B cell (primary cell): Measurements from ENCODE around the gene PPARD. TPM values are rescaled to one million over a fixed set of nuclear protein-coding genes. Genes with fewer than 3 reads are reported as not detected.

Experiments
- ATAC-seq: fragments of 200-7000 bp; cut with Tn5 transposase; one replicate; pipeline ENCODE4 v1.10.0; 2021; ENCODE audit warnings: low read depth, mild to moderate bottlenecking, moderate number of reproducible peaks, moderate library complexity
- CTCF ChIA-PET: fragments of 350-600 bp; sonication (Branson Sonifier 250); formaldehyde crosslinking; loops from one replicate; lab custom pipeline; 2021; ENCODE audit warnings: antibody characterized with exemption, inconsistent platforms; lab: Charles Lee
- POLR2A ChIA-PET: fragments of 350-600 bp; sonication (Branson Sonifier 250); formaldehyde crosslinking; loops from one replicate; lab custom pipeline; 2021; ENCODE audit warnings: antibody characterized with exemption; lab: Charles Lee
- DNase-seq: peaks from one replicate; pipeline ENCODE4 v3.0.0; 2013
- H2AFZ ChIP-seq: 2 replicates; pipeline ENCODE4 v1.6.1; 2012; ENCODE audit warnings: mild to moderate bottlenecking, low read depth, low read length; ENCODE audit not compliant: insufficient read depth, poor library complexity, severe bottlenecking
- H3K27ac ChIP-seq, 2 donors: 1 replicate in 1 of 2; 2 replicates in 1 of 2; pipeline ENCODE4 v1.5.1; 2012 to 2013; ENCODE audit warnings: low read length in 2 of 2, mild to moderate bottlenecking in 2 of 2, moderate library complexity in 1 of 2
- H3K27me3 ChIP-seq, 4 experiments: fragments of 200-600 bp in 1 of 4; sonication (generic) in 1 of 4; replicated peaks in 1 of 4; 1 replicate in 2 of 4; 2 replicates in 2 of 4; pipeline versions ENCODE4 v1.6.1 to v1.7.0; 2013 to 2016; ENCODE audit warnings: low read length in 3 of 4, mild to moderate bottlenecking in 2 of 4, mixed read lengths in 1 of 4, moderate library complexity in 1 of 4; ENCODE audit not compliant: insufficient read depth in 4 of 4, control insufficient read depth in 3 of 4; ENCODE audit errors: control extremely low read depth in 1 of 4
- H3K36me3 ChIP-seq, 2 experiments: replicated peaks in 1 of 2; 1 replicate in 1 of 2; 2 replicates in 1 of 2; pipeline versions ENCODE4 v1.6.1 to v1.7.1; 2013; ENCODE audit warnings: low read length in 1 of 2; ENCODE audit not compliant: insufficient read depth in 2 of 2, control insufficient read depth in 1 of 2; ENCODE audit errors: control extremely low read depth in 1 of 2, extremely low read depth in 1 of 2
- H3K4me1 ChIP-seq, 2 donors: fragments of 200-600 bp in 1 of 2; sonication (generic) in 1 of 2; 1 replicate in 1 of 2; 2 replicates in 1 of 2; pipeline versions ENCODE4 v1.5.1 to v1.6.1; 2013 to 2017; ENCODE audit warnings: low read length in 2 of 2; ENCODE audit not compliant: control insufficient read depth in 2 of 2, insufficient read depth in 2 of 2
- H3K4me2 ChIP-seq: replicated peaks from 2 replicates; pipeline ENCODE3; 2012; ENCODE audit warnings: mild to moderate bottlenecking, low read depth, low read length; ENCODE audit not compliant: poor library complexity, severe bottlenecking
- H3K4me3 ChIP-seq, 5 experiments: fragments of 200-600 bp in 1 of 5; sonication (generic) in 1 of 5; 1 replicate in 3 of 5; 2 replicates in 2 of 5; pipeline versions ENCODE4 v1.5.1 to v1.7.0; 2011 to 2016; ENCODE audit warnings: low read length in 4 of 5, mild to moderate bottlenecking in 4 of 5, low read depth in 2 of 5, control low read depth in 1 of 5, moderate library complexity in 1 of 5; ENCODE audit not compliant: insufficient read depth in 1 of 5; ENCODE audit errors: control extremely low read depth in 1 of 5, extremely low read depth in 1 of 5
- H3K79me2 ChIP-seq: fragments of 200-600 bp; sonication (generic); one replicate; pipeline ENCODE4 v1.6.0; 2016; ENCODE audit warnings: low read length; ENCODE audit not compliant: control insufficient read depth, insufficient read depth
- H3K9ac ChIP-seq: fragments of 200-600 bp; sonication (generic); 2 replicates; pipeline ENCODE4 v1.6.1; 2017; ENCODE audit warnings: mild to moderate bottlenecking, low read length, moderate library complexity
- H3K9me3 ChIP-seq, 3 donors: one replicate each; pipeline versions ENCODE4 v1.6.1 to v1.7.1; 2013; ENCODE audit warnings: low read length in 2 of 3; ENCODE audit not compliant: control insufficient read depth in 2 of 3, insufficient read depth in 1 of 3; ENCODE audit errors: control extremely low read depth in 1 of 3
- H4K20me1 ChIP-seq: 2 replicates; pipeline ENCODE4 v1.6.0; 2012; ENCODE audit warnings: mild to moderate bottlenecking, low read length; ENCODE audit not compliant: insufficient read depth, control insufficient read depth, poor library complexity, severe bottlenecking
- H3K27ac Mint-ChIP-seq: one replicate; pipeline ENCODE4 v1.8.0; 2021; ENCODE audit warnings: mixed read lengths
- H3K27me3 Mint-ChIP-seq: one replicate; pipeline ENCODE4 v1.8.0; 2021; ENCODE audit warnings: mixed read lengths
- H3K4me1 Mint-ChIP-seq: one replicate; pipeline ENCODE4 v1.8.0; 2021; ENCODE audit warnings: mixed read lengths
- H3K4me3 Mint-ChIP-seq: one replicate; pipeline ENCODE4 v1.8.0; 2021; ENCODE audit warnings: mixed read lengths
- H3K9me3 Mint-ChIP-seq: one replicate; pipeline ENCODE4 v1.8.0; 2022; ENCODE audit warnings: mixed read lengths; ENCODE audit not compliant: insufficient read depth
- CTCF ChIP-seq: fragments of 200-600 bp; IDR thresholded peaks from one replicate; pipeline ENCODE4 v1.8.0; 2022; ENCODE audit warnings: antibody characterized with exemption, mild to moderate bottlenecking
- EZH2 ChIP-seq: IDR thresholded peaks from 2 replicates; pipeline ENCODE4 v1.6.1; 2012; ENCODE audit warnings: borderline replicate concordance, low read depth, mild to moderate bottlenecking, moderate library complexity, low read length; ENCODE audit not compliant: insufficient read depth, poor library complexity, severe bottlenecking
- WGBS: methylation state at CpG from one replicate; pipeline ENCODE4 v1.1.5; 2013; ENCODE audit warnings: missing lambda C conversion rate; ENCODE audit not compliant: insufficient coverage; 5-methylcytosine and 5-hydroxymethylcytosine counted together
- intact Hi-C: fragments of 100-400 bp; cut with micrococcal nuclease; formaldehyde crosslinking; loops from one replicate; pipeline ENCODE4 v1.10.0; 2022
- polyA plus RNA-seq: library from polyadenylated mRNA; depleted of rRNA; stranded (reverse); fragments of >200 nt; gene quantifications from 2 replicates; pipeline ENCODE4 v1.2.3, GENCODE V29; 2012
- total RNA-seq, 2 donors: library from RNA; stranded (reverse); fragments of 120-200 nt in 1 of 2; gene quantifications; 1 replicate in 1 of 2; 2 replicates in 1 of 2; pipeline versions ENCODE4 v1.2.3 to v1.2.4, GENCODE V29; 2013 to 2022

Gene PPARD
- total and polyA plus RNA-seq, 2 donors (not counting 1 experiment from before 2014, with no cell fraction given): 37.9 to 38.9 TPM

DNA sequence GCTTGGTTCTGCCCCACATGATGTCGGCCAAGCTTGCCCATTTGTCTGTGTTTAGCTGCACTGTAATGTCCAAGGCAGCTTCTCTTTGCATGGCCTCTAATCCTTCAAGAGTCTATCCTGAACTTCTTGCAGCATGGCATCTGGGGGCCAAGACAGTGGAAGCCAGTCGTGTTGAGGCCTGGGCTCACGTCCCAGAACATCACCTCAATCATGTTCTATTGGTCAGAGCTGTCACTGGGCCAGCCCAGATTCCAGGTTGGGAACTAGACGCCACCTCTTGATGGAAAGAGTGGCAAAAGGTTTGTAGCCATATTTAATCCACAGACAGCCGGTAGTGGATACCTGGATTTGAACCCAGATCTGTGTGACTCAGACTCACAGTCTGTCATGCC, 25.3 kb downstream of the PPARD start:
- Histone ChIP-seq H4K20me1 (peaks cover 66% of the 10 kb centered on the region), H3K4me3 (no peak overlapping the region), H3K27me3 (no peaks in the 10 kb centered on the region), H3K9ac (no peak overlapping the region), H3K79me2 (peaks cover 85% of the 10 kb centered on the region), H2AFZ (no peak overlapping the region), H3K9me3 (no peaks in the 10 kb centered on the region), H3K36me3 (peaks cover 0 to 8% of the 10 kb centered on the region in 2 experiments), H3K4me1 (peaks cover 41 to 43% of the 10 kb centered on the region in 2 donors), H3K27ac (no peak overlapping the region), H3K4me2 (no peak overlapping the region)
- intact Hi-C loops: no loop called here
- H3K4me1 Mint-ChIP-seq: peaks cover 69% of the 10 kb centered on the region
- no peaks in the 10 kb centered on the region for H3K9me3 Mint-ChIP-seq
- no peak overlapping the region for H3K4me3 Mint-ChIP-seq
- WGBS: 100% methylated on average over 5 of the region's 5 CpGs
- no peak for ATAC-seq
- H3K27ac Mint-ChIP-seq: no peak overlapping the region
- ChIA-PET CTCF (no interaction called here), POLR2A (no interaction called here)
- H3K27me3 Mint-ChIP-seq: no peaks in the 10 kb centered on the region
- no peak for TF ChIP-seq EZH2
- TF ChIP-seq CTCF: no peak
- DNase-seq: no peak

- DNase-seq: no peak
- ChIA-PET POLR2A (no interaction called here), CTCF (interaction anchor here (0.6 to 1.0 kb wide), 2 partner anchors 28 to 81 kb away, joined by 3 read pairs; no protein-coding TSS in a partner anchor)
- Mint-ChIP-seq H3K4me1 (peaks cover 63% of the 10 kb centered on the region), H3K4me3 (no peak overlapping the region), H3K27ac (no peak overlapping the region), H3K27me3 (no peaks in the 10 kb centered on the region), H3K9me3 (no peaks in the 10 kb centered on the region)
- WGBS: 100% methylated on average over 2 of the region's 2 CpGs
- Histone ChIP-seq H4K20me1 (peaks cover 66% of the 10 kb centered on the region), H3K4me3 (no peak overlapping the region), H3K4me1 (peaks cover 41 to 43% of the 10 kb centered on the region in 2 donors), H3K79me2 (peaks cover 84% of the 10 kb centered on the region), H3K36me3 (peaks cover 0 to 8% of the 10 kb centered on the region in 2 experiments), H2AFZ (no peak overlapping the region), H3K27ac (no peak overlapping the region), H3K27me3 (no peaks in the 10 kb centered on the region), H3K4me2 (no peak overlapping the region), H3K9me3 (no peaks in the 10 kb centered on the region), H3K9ac (no peak overlapping the region)
- intact Hi-C loops: no loop called here
- ATAC-seq: no peak
- TF ChIP-seq EZH2 (no peak), CTCF (no peak)
These were observed 25.9 kb downstream of the PPARD start for GRCh38 chr6:35368038-35368887.
